GM12891 (cell line): ENCODE measurements around the gene ZNF334.

Source experiments
- PAX5 ChIP-seq: IDR thresholded peaks from 2 replicates; pipeline ENCODE4 v1.6.1; 2011; ENCODE audit warnings: low read length, moderate library complexity, mild to moderate bottlenecking; ENCODE audit not compliant: insufficient read depth, severe bottlenecking
- POLR2A ChIP-seq: IDR thresholded peaks from 2 replicates; pipeline ENCODE4 v1.6.1; 2011; ENCODE audit warnings: low read depth, low read length, control low read depth
- POLR2AphosphoS5 ChIP-seq: IDR thresholded peaks from 2 replicates; pipeline ENCODE4 v1.6.1; 2011; ENCODE audit warnings: low read depth, low read length, control low read depth
- POU2F2 ChIP-seq: IDR thresholded peaks from 2 replicates; pipeline ENCODE4 v1.6.1; 2011; ENCODE audit warnings: low read depth, mild to moderate bottlenecking, control low read depth, low read length, moderate library complexity
- SPI1 ChIP-seq: IDR thresholded peaks from 2 replicates; pipeline ENCODE4 v1.6.1; 2011; ENCODE audit warnings: low read depth, low read length, control low read depth
- TAF1 ChIP-seq: IDR thresholded peaks from 2 replicates; pipeline ENCODE4 v1.6.1; 2011; ENCODE audit warnings: low read depth, low read length, control low read depth

DNA sequence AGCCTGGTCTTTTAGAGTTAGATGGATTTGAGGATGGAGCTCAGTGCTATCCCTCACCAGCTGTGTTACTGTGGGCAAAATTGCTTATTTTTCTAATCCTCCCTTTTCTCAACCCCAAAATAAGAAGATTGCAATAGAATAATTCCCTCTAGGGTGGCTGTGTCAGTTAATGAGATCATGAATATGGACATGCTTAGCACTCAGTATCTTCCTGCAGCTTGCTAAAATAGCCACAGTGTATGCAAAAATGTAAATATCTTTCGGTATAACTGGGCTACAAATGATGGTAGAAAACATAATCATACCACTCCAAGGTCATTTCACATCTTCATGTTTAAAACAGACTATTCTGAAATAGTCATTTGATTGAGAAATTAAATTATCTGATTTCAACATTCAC, 35.7 kb downstream of the ZNF334 start:
- no peak for TF ChIP-seq POLR2A
- TF ChIP-seq POLR2AphosphoS5: no peak
- no peak for TF ChIP-seq TAF1
- no peak for TF ChIP-seq PAX5
- no peak for TF ChIP-seq POU2F2
- no peak for TF ChIP-seq SPI1
